K562 (cell line): ENCODE results near the gene TOMT. TPM values are rescaled to one million over a fixed set of nuclear protein-coding genes. Genes with fewer than 3 reads are reported as not detected.

Experiments used
- ATAC-seq: fragments of 200-7000 bp; cut with Tn5 transposase; 3 replicates; pipeline ENCODE4 v1.9.1; 2020; ENCODE audit warnings: moderate library complexity
- BruUV-seq: library from RNA; stranded (reverse); fragments of 400-500 nt; replicated peaks from 2 replicates; lab custom pipeline; 2021; lab: Mats Ljungman, UMichigan
- CTCF ChIA-PET: fragments of 300-600 bp; formaldehyde crosslinking; extraction: SDS; loops from one replicate; lab custom pipeline; 2021; ENCODE audit warnings: low intra/inter-chr PET ratio; lab: Yijun Ruan, JAX
- POLR2A ChIA-PET: fragments of 300-600, 350-650 bp; sonication (Branson Sonifier 250); formaldehyde crosslinking; extraction: SDS; loops from one replicate; lab custom pipeline; 2021; ENCODE audit warnings: antibody characterized with exemption, inconsistent platforms; lab: Yijun Ruan, JAX
- DNase-seq, 4 experiments: peaks; one replicate each; pipeline versions ENCODE4 v3.0.0 to v3.0.0-alpha.2; 2011 to 2018; ENCODE audit warnings: low spot score in 3 of 4, mixed read lengths in 3 of 4; ENCODE audit errors: extremely low read depth in 1 of 4
- FAIRE-seq: peaks from 2 replicates; lab custom pipeline; 2011; peaks lifted over from hg19 to GRCh38; lab: Jason Lieb, UNC
- H2AFZ ChIP-seq: 2 replicates; pipeline ENCODE4 v1.6.0; 2011; ENCODE audit warnings: low read depth, low read length, control low read depth, inconsistent platforms
- H3K27ac ChIP-seq: fragments of 200-600 bp; 3 replicates; pipeline ENCODE4 v1.8.0; 2011; ENCODE audit warnings: low read depth, mild to moderate bottlenecking, control low read depth, inconsistent platforms, low read length, moderate library complexity, mixed read lengths; ENCODE audit errors: extremely low read depth
- H3K27me3 ChIP-seq, 2 experiments: fragments of 300-600 bp in 1 of 2; 2 replicates in 1 of 2; 3 replicates in 1 of 2; pipeline versions ENCODE4 v1.6.0 to v1.8.0; 2011; ENCODE audit warnings: inconsistent platforms in 2 of 2, low read length in 2 of 2, mild to moderate bottlenecking in 1 of 2, mixed read lengths in 1 of 2, moderate library complexity in 1 of 2; ENCODE audit not compliant: control insufficient read depth in 2 of 2, insufficient read depth in 2 of 2
- H3K36me3 ChIP-seq: fragments of 300-600 bp; 3 replicates; pipeline ENCODE4 v1.8.0; 2011; ENCODE audit warnings: mild to moderate bottlenecking, low read length, inconsistent platforms; ENCODE audit not compliant: control insufficient read depth, insufficient read depth
- H3K4me1 ChIP-seq, 2 experiments: fragments of 200-600 bp in 1 of 2; replicated peaks in 1 of 2; 2 replicates in 1 of 2; 3 replicates in 1 of 2; pipeline versions ENCODE4 v1.5.1 to v1.8.0; 2011; ENCODE audit warnings: inconsistent platforms in 2 of 2, low read length in 2 of 2, mild to moderate bottlenecking in 1 of 2, mixed read lengths in 1 of 2, moderate library complexity in 1 of 2; ENCODE audit not compliant: control insufficient read depth in 2 of 2, insufficient read depth in 2 of 2
- H3K4me2 ChIP-seq: 2 replicates; pipeline ENCODE4 v1.6.1; 2011; ENCODE audit warnings: low read length, control low read depth, inconsistent platforms, mixed read lengths; ENCODE audit not compliant: insufficient read depth
- H3K4me3 ChIP-seq: fragments of 200-600 bp; sonication (generic), shearing (Covaris generic); 2 replicates; pipeline ENCODE4 v1.5.1; 2016; ENCODE audit warnings: control low read depth, inconsistent platforms
- H3K79me2 ChIP-seq: fragments of 200-600 bp; 3 replicates; pipeline ENCODE4 v1.8.0; 2011; ENCODE audit warnings: low read length, inconsistent platforms; ENCODE audit not compliant: control insufficient read depth, insufficient read depth
- H3K9ac ChIP-seq, 2 experiments: 2 replicates each; pipeline versions ENCODE4 v1.6.0 to v1.6.1; 2011; ENCODE audit warnings: low read depth in 2 of 2, low read length in 2 of 2, control low read depth in 1 of 2, inconsistent platforms in 1 of 2, mild to moderate bottlenecking in 1 of 2, mixed read lengths in 1 of 2; ENCODE audit not compliant: insufficient read depth in 1 of 2
- H3K9me1 ChIP-seq: one replicate; pipeline ENCODE4 v1.6.0; 2011; ENCODE audit warnings: inconsistent platforms, mild to moderate bottlenecking, low read length, moderate library complexity; ENCODE audit not compliant: control insufficient read depth, insufficient read depth
- H3K9me3 ChIP-seq: replicated peaks from 2 replicates; pipeline ENCODE4 v1.5.1; 2011; ENCODE audit warnings: low read depth, low read length, inconsistent platforms; ENCODE audit not compliant: control insufficient read depth, insufficient read depth
- H4K20me1 ChIP-seq: replicated peaks from 2 replicates; pipeline ENCODE4 v1.6.1; 2011; ENCODE audit warnings: low read length, inconsistent platforms, mixed read lengths; ENCODE audit not compliant: control insufficient read depth, insufficient read depth
- BCL6 ChIP-seq: fragments of 250-450 bp; sonication (Bioruptor Pico); IDR thresholded peaks from 2 replicates; pipeline ENCODE4 v1.4.0; 2020
- CREB5 ChIP-seq: fragments of 250-450 bp; sonication (Bioruptor Pico); IDR thresholded peaks from 2 replicates; pipeline ENCODE4 v1.5.0; 2020; ENCODE audit warnings: mild to moderate bottlenecking
- FOXJ2 ChIP-seq: fragments of 200-800 bp; sonication (Bioruptor generic); IDR thresholded peaks from 2 replicates; pipeline ENCODE4 v1.6.1; 2016; ENCODE audit warnings: missing genetic modification characterization, missing compliant biosample characterization
- MTA3 ChIP-seq: fragments of 450-650 bp; formaldehyde crosslinking; IDR thresholded peaks from 2 replicates; pipeline ENCODE4 v1.6.1; 2017; ENCODE audit warnings: mild to moderate bottlenecking, borderline replicate concordance
- NELFE ChIP-seq: IDR thresholded peaks from 2 replicates; pipeline ENCODE4 v1.6.1; 2011; ENCODE audit warnings: mild to moderate bottlenecking; ENCODE audit not compliant: insufficient read depth, insufficient read length
- PCBP1 ChIP-seq: fragments of 200-400 bp; formaldehyde crosslinking; IDR thresholded peaks from 2 replicates; pipeline ENCODE4 v1.6.1; 2018; ENCODE audit warnings: mild to moderate bottlenecking, low read depth, low read length; ENCODE audit not compliant: poor library complexity, severe bottlenecking
- RFX1 ChIP-seq: fragments of 450-650 bp; IDR thresholded peaks from 2 replicates; pipeline ENCODE4 v1.6.1; 2016; ENCODE audit warnings: mild to moderate bottlenecking, moderate library complexity
- SETDB1 ChIP-seq: IDR thresholded peaks from one replicate; pipeline ENCODE4 v1.6.1; 2012; ENCODE audit warnings: low read length, control low read depth, inconsistent platforms
- TARDBP ChIP-seq: fragments of 450-650 bp; IDR thresholded peaks from 2 replicates; pipeline ENCODE4 v1.6.1; 2016
- ZC3H4 ChIP-seq: sonication (generic); formaldehyde crosslinking; IDR thresholded peaks from 2 replicates; pipeline ENCODE4 v1.9.0; 2021; ENCODE audit warnings: missing genetic modification reagents, borderline replicate concordance
- ZNF224 ChIP-seq: sonication (generic); formaldehyde crosslinking; IDR thresholded peaks from 2 replicates; pipeline ENCODE4 v1.8.0; 2022; ENCODE audit warnings: mild to moderate bottlenecking, missing genetic modification reagents
- WGBS: fragments of 100-300 bp; shearing (Covaris generic); methylation state at CpG from one replicate; pipeline ENCODE4 v1.1.6; 2016; ENCODE audit warnings: low coverage, mixed read lengths; ENCODE audit not compliant: insufficient coverage; ENCODE audit errors: missing lambda C conversion rate; 5-methylcytosine and 5-hydroxymethylcytosine counted together
- in situ Hi-C: fragments of 300-500 bp; cut with MboI; formaldehyde crosslinking; loops from 4 replicates; pipeline ENCODE4 v1.15.0; 2018; ENCODE audit warnings: inconsistent platforms, mixed read lengths
- intact Hi-C: fragments of 100-400 bp; cut with micrococcal nuclease; formaldehyde crosslinking; loops from 2 replicates; pipeline ENCODE4 v1.14.2; 2022
- polyA plus RNA-seq, 8 experiments: library from polyadenylated mRNA; depleted of rRNA in 4 of 8; stranded (reverse) in 5 of 8; unstranded in 3 of 8; fragments of >200 nt; fragmentation: Nextera tagmentation in 2 of 8; fragmentation: Illumina TruSeq in 1 of 8; extraction: Ambion mirVana in 2 of 8; extraction: Trizol in 1 of 8; gene quantifications; 2 replicates each; pipeline versions ENCODE4 v1.2.1 to v1.2.3, GENCODE V29; 2011 to 2014; ENCODE audit warnings: inconsistent platforms in 1 of 8, missing spikeins in 1 of 8
- total RNA-seq, 7 experiments: library from RNA; depleted of rRNA in 6 of 7; stranded (reverse); fragments of >200 nt in 6 of 7; fragmentation: Illumina TruSeq in 2 of 7; extraction: Trizol in 2 of 7; gene quantifications; 2 replicates each; pipeline versions ENCODE4 v1.2.1 to v1.2.3, GENCODE V29; 2011 to 2021; ENCODE audit warnings: low replicate concordance in 1 of 7
- TF ChIP-seq, protein P1 (sequence below), 3 experiments: IDR thresholded peaks in 2 of 3; conservative IDR thresholded peaks in 1 of 3; 2 replicates each; pipeline ENCODE4 v1.5.1; 2011 to 2012; ENCODE audit warnings: low read length in 3 of 3, mild to moderate bottlenecking in 3 of 3, control low read depth in 2 of 3, improper control_type of control experiment in 1 of 3, inconsistent platforms in 1 of 3, low read depth in 1 of 3, mixed read lengths in 1 of 3, moderate library complexity in 1 of 3; ENCODE audit not compliant: insufficient read depth in 2 of 3

TOMT gene
- total and polyA plus RNA-seq, 9 of the 15 experiments (the other 6 are each of a cell fraction or from before 2014, with no cell fraction given) = not detected

DNA sequence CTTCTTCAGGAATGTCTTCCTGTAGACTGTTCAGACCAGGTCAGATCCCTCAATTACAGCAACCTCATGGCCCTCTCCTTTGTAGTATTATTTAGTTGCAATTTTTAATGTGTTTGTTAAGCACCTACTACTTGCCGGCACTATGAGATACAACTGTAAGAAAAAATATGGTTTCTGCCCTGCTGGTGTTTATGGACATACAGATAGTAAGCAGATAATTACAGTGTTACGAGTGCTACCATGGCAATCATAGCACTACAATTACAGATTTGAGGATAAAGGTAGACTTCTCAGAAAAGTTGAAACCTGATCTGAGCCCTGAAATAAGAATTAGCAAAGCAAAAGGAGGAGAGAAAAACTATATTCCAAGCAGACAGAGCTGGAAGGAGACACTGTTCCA, 22.3 kb upstream of the TOMT start:
- H3K36me3 ChIP-seq = peaks cover 9% of the 10 kb centered on the region
- peaks cover 17% of the 10 kb centered on the region for H3K79me2 ChIP-seq
- peaks cover 6 to 12% of the 10 kb centered on the region in 2 experiments; a peak in 3 of 5 replicates for H3K4me1 ChIP-seq
- POLR2A ChIA-PET = interaction anchor here (3.2 kb wide), 1 partner anchor 11 kb away, joined by 12 read pairs; no protein-coding TSS in a partner anchor
- no peak for FAIRE-seq
- no peak overlapping the region for H2AFZ ChIP-seq
- no peaks in the 10 kb centered on the region for H3K9me1 ChIP-seq
- in situ Hi-C loops (no loop called here), intact Hi-C loops (no loop called here)
- no peaks in the 10 kb centered on the region for H3K27me3 ChIP-seq
- TF ChIP-seq NELFE (no peak), MTA3 (no peak), ZC3H4 (no peak), ZNF224 (CRISPR knock-in tag) (no peak), BCL6 (CRISPR knock-in tag) (no peak), SETDB1 (no peak), PCBP1 (no peak), RFX1 (peak; percentile 35; the same call in 1 of the 2 replicates), TARDBP (no peak), FOXJ2 (tag) (peak; percentile 63; the same call in 1 of the 2 replicates), CREB5 (CRISPR knock-in tag) (no peak)
- TF ChIP-seq, protein P1, sequence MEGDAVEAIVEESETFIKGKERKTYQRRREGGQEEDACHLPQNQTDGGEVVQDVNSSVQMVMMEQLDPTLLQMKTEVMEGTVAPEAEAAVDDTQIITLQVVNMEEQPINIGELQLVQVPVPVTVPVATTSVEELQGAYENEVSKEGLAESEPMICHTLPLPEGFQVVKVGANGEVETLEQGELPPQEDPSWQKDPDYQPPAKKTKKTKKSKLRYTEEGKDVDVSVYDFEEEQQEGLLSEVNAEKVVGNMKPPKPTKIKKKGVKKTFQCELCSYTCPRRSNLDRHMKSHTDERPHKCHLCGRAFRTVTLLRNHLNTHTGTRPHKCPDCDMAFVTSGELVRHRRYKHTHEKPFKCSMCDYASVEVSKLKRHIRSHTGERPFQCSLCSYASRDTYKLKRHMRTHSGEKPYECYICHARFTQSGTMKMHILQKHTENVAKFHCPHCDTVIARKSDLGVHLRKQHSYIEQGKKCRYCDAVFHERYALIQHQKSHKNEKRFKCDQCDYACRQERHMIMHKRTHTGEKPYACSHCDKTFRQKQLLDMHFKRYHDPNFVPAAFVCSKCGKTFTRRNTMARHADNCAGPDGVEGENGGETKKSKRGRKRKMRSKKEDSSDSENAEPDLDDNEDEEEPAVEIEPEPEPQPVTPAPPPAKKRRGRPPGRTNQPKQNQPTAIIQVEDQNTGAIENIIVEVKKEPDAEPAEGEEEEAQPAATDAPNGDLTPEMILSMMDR (IDR thresholded peaks at IDR 0.05 in 2 of 3, conservative IDR thresholded peaks at IDR 0.05 in 1 of 3; ENCODE audit: insufficient read depth in 2 of 3, low read depth in 1 of 3, low read length in 3 of 3) = no peak
- H3K9me3 ChIP-seq = no peaks in the 10 kb centered on the region
- H3K4me3 ChIP-seq = no peak overlapping the region
- no peak for ATAC-seq
- no peak overlapping the region for H3K27ac ChIP-seq
- WGBS = 8% methylated on average over 2 of the region's 2 CpGs
- CTCF ChIA-PET = no interaction called here
- BruUV-seq = no TSS peak
- no peak overlapping the region for H3K9ac ChIP-seq
- H3K4me2 ChIP-seq = no peak overlapping the region
- H4K20me1 ChIP-seq = peaks cover 4% of the 10 kb centered on the region; the same call in 1 of the 2 replicates
- no peak for DNase-seq
